ENCODE measurements around the gene OR10A5. TPM values are rescaled to one million over a fixed set of nuclear protein-coding genes. Genes with fewer than 3 reads are reported as not detected.

The OR10A5 gene
- total RNA-seq, 2 donors from 2014 or later = not detected

DNA sequence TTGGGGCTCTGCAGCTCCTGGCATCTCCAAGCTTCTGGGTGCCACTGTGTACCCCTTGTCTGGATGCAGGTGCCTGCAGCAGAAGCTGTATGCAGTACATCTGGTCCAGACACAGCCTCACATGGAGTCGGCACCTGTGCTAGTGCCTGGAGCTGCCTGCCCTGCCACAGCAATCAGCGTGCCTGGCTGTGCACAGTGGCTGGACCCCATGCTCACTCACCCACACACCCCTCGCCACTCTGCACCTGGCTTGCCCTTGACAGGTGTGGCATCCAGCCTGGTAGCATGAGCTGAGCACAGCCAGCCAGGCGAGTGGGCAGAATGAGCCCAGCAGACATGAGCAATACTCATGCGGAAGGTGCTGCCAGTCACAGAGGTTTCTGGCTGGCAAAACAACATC is 26.5 kb upstream of the OR10A5 start:
- no peak for TF ChIP-seq CTCF (conservative IDR thresholded peaks at IDR 0.05)
- Mint-ChIP-seq H3K27me3 (ENCODE audit: insufficient read depth) (no peaks in the 10 kb centered on the region), H3K4me3 (no peak overlapping the region), H3K4me1 (no peaks in the 10 kb centered on the region), H3K27ac (no peak overlapping the region), H3K9me3 (no peaks in the 10 kb centered on the region), H3K36me3 (ENCODE audit: low read depth) (no peaks in the 10 kb centered on the region)
- Histone ChIP-seq H3K27me3 (ENCODE audit: control insufficient read depth, insufficient read depth, low read length, poor library complexity, severe bottlenecking) (no peaks in the 10 kb centered on the region), H3K9me3 (ENCODE audit: control insufficient read depth, low read length) (peaks cover 11% of the 10 kb centered on the region), H3K4me3 (ENCODE audit: low read length) (no peak overlapping the region), H3K4me1 (ENCODE audit: control insufficient read depth, insufficient read depth, low read length) (no peaks in the 10 kb centered on the region), H3K36me3 (ENCODE audit: control insufficient read depth, insufficient read depth, low read length) (no peaks in the 10 kb centered on the region), H3K27ac (ENCODE audit: low read depth, low read length) (no peak overlapping the region), H3K9ac (ENCODE audit: extremely low read depth, low read length, poor library complexity, severe bottlenecking) (no peak overlapping the region)
- 87 to 100% methylated on average over 3 to 5 of the region's 5 CpGs for WGBS, 2 experiments (ENCODE audit: insufficient coverage in 1 of 2, insufficient read length in 1 of 2)
- DNase-seq = no peak

DNA sequence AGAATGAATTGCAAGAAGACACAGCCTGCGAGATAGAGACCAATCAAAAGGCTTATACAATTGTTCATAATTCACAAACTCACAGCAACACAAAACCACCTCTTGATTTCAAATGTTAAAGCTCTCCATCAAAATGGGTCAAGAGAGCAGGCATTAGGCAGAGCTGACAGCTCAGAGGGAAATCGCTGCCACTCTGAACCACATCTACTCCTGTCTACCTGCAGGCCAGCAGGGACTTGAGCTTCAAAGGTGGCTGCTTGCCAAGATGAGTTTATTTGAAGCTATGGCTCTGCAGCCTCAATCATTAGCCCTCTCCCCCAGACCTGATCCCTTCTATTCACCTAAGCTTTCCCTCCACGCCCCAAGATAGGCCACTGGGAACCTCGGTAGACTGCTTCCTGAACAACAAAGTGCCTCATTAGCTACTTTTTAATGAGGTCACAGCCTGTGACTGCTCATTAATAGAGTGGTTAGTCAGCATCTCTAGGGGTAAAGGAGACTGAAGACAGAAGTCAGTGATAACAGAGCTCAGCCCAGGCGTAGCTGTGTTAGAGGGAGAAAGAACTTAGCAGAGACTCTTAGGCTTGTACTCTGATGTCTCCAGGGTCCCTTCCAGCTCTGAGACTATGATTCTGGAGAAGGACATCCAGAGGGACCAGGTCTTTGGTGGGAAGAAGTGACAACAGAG is 21.2 kb upstream of the OR10A5 start:
- no peaks in the 10 kb centered on the region for H3K9me3 Mint-ChIP-seq
- H3K4me3 Mint-ChIP-seq = no peak overlapping the region
- Histone ChIP-seq H3K27ac (ENCODE audit: low read depth, low read length) (no peak overlapping the region), H3K4me1 (ENCODE audit: control insufficient read depth, insufficient read depth, low read length) (no peaks in the 10 kb centered on the region), H3K27me3 (ENCODE audit: control insufficient read depth, insufficient read depth, low read length, poor library complexity, severe bottlenecking) (no peaks in the 10 kb centered on the region), H3K9ac (ENCODE audit: extremely low read depth, low read length, poor library complexity, severe bottlenecking) (no peak overlapping the region), H3K9me3 (ENCODE audit: control insufficient read depth, low read length) (peaks cover 11% of the 10 kb centered on the region), H3K4me3 (ENCODE audit: low read length) (no peak overlapping the region), H3K36me3 (ENCODE audit: control insufficient read depth, insufficient read depth, low read length) (no peaks in the 10 kb centered on the region)
- no peaks in the 10 kb centered on the region for H3K36me3 Mint-ChIP-seq (ENCODE audit: low read depth)
- H3K27me3 Mint-ChIP-seq (ENCODE audit: insufficient read depth) = no peaks in the 10 kb centered on the region
- H3K27ac Mint-ChIP-seq = no peak overlapping the region
- H3K4me1 Mint-ChIP-seq = no peaks in the 10 kb centered on the region
- no peak for TF ChIP-seq CTCF (conservative IDR thresholded peaks at IDR 0.05)
- no peak for DNase-seq
- WGBS, 2 experiments (ENCODE audit: insufficient coverage in 1 of 2, insufficient read length in 1 of 2) = 82 to 94% methylated on average over 2 to 5 of the region's 5 CpGs

GRCh38 chr11:6825231-6825744 is 20.2 kb upstream of the OR10A5 start:
- Mint-ChIP-seq H3K9me3 (no peaks in the 10 kb centered on the region), H3K27me3 (ENCODE audit: insufficient read depth) (no peaks in the 10 kb centered on the region), H3K4me1 (no peaks in the 10 kb centered on the region), H3K27ac (no peak overlapping the region), H3K36me3 (ENCODE audit: low read depth) (no peaks in the 10 kb centered on the region), H3K4me3 (no peak overlapping the region)
- no peak for DNase-seq
- H3K36me3 ChIP-seq (ENCODE audit: control insufficient read depth, insufficient read depth, low read length) = no peaks in the 10 kb centered on the region
- H3K4me3 ChIP-seq (ENCODE audit: low read length) = no peak overlapping the region
- no peaks in the 10 kb centered on the region for H3K27me3 ChIP-seq (ENCODE audit: control insufficient read depth, insufficient read depth, low read length, poor library complexity, severe bottlenecking)
- WGBS, 2 experiments (ENCODE audit: insufficient coverage in 1 of 2, insufficient read length in 1 of 2) = 91 to 98% methylated on average over 7 of the region's 7 CpGs
- no peak overlapping the region for H3K9ac ChIP-seq (ENCODE audit: extremely low read depth, low read length, poor library complexity, severe bottlenecking)
- peaks cover 6% of the 10 kb centered on the region for H3K9me3 ChIP-seq (ENCODE audit: control insufficient read depth, low read length)
- TF ChIP-seq CTCF (conservative IDR thresholded peaks at IDR 0.05) = no peak
- H3K4me1 ChIP-seq (ENCODE audit: control insufficient read depth, insufficient read depth, low read length) = no peaks in the 10 kb centered on the region
- H3K27ac ChIP-seq (ENCODE audit: low read depth, low read length) = no peak overlapping the region

All from endodermal cell (in vitro differentiated cells).